Mucosa of stomach (tissue), 1 donor: ENCODE measurements around the gene NMBR.
"Not testable (repeated sequence)": the region's sequence is repeated elsewhere in the genome, so short reads cannot be mapped to it uniquely, and the experiment has no call there.

Source experiments
- H3K27me3 ChIP-seq: one replicate; pipeline ENCODE4 v1.7.0; 2013; ENCODE audit warnings: mild to moderate bottlenecking, low read length; ENCODE audit not compliant: control insufficient read depth, insufficient read depth
- H3K36me3 ChIP-seq: one replicate; pipeline ENCODE4 v1.7.0; 2013; ENCODE audit warnings: low read length; ENCODE audit not compliant: control insufficient read depth, insufficient read depth
- H3K4me1 ChIP-seq: one replicate; pipeline ENCODE4 v1.7.0; 2013; ENCODE audit warnings: mild to moderate bottlenecking, low read length; ENCODE audit not compliant: control insufficient read depth, insufficient read depth
- H3K4me3 ChIP-seq: one replicate; pipeline ENCODE4 v1.7.0; 2013; ENCODE audit warnings: low read length
- H3K9ac ChIP-seq: one replicate; pipeline ENCODE4 v1.7.0; 2013; ENCODE audit warnings: mild to moderate bottlenecking, low read length, moderate library complexity
- H3K9me3 ChIP-seq: one replicate; pipeline ENCODE4 v1.7.0; 2013; ENCODE audit warnings: mild to moderate bottlenecking, low read length, moderate library complexity; ENCODE audit not compliant: control insufficient read depth
- donor health status: Pancreatic carcinoma.

Gene NMBR

DNA sequence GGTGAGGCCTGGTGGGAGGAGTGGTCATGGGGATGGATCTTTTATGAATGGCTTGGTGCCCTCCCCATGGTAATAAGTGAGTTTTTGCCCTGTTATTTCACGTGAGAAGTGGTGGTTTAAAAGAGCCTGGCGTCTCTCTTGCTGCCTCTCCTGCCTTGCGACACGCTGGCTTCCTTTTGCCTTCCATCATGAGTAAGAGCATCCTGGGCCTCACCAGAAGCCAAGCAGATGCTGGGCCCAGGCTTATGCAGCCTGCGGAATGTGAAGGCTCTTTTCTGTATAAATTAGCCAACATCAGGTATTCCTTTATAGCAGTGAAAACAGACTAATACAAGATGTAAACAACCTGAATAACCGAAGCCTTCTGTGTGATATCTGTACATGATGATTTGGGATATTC lies 27.8 kb upstream of the NMBR start:
- Histone ChIP-seq H3K4me1 (peaks cover 5% of the 10 kb centered on the region), H3K9ac (no peak overlapping the region), H3K27me3 (no peaks in the 10 kb centered on the region), H3K9me3 (no peaks in the 10 kb centered on the region), H3K36me3 (peaks cover 3% of the 10 kb centered on the region), H3K4me3 (no peak overlapping the region)

DNA sequence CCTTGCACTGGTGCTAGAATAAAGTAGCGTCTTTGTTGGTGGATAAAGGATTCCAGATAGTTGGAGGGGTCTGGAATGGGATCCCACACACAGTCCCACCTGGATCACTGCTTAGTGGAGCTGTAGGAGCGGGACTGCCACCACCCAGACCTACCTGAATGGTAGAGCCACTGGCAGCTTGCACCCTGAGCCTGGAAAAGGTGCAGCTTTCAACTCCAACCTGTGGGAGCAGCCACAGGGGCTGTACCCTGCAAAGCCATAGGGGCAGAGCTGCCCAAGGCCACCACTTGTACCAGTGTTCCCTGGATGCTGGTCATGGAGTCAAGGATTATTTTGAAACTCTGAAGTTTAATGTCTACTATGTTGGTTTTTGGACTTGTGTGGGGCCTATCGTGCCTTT lies 27.1 kb upstream of the NMBR start:
- Histone ChIP-seq H3K4me3 (no peak overlapping the region), H3K4me1 (peaks cover 5% of the 10 kb centered on the region), H3K27me3 (no peaks in the 10 kb centered on the region), H3K36me3 (peaks cover 3% of the 10 kb centered on the region), H3K9me3 (no peaks in the 10 kb centered on the region), H3K9ac (no peak overlapping the region)

DNA sequence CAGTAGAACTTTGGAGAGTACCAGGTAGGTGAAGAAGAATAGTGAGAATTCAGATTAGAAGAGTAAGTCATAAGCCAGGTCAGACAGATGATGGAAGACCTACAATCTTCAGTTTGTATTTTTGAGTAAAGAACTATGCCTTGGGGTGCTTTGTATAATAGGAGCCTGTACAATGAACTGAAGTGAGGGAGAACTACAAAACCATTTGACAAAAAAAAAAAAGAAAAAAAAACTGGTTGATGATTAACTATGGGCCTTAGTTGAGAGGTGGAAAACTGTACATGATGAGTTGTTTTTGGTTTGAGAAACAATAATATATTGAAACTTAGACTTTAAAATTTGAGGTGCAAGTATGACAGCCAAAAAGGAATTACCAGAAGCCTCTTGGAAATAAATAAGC lies 25.8 kb upstream of the NMBR start:
- Histone ChIP-seq H3K4me3 (no peak overlapping the region), H3K27me3 (no peaks in the 10 kb centered on the region), H3K36me3 (peaks cover 3% of the 10 kb centered on the region), H3K9ac (no peak overlapping the region), H3K9me3 (no peaks in the 10 kb centered on the region), H3K4me1 (peaks cover 5% of the 10 kb centered on the region)

DNA sequence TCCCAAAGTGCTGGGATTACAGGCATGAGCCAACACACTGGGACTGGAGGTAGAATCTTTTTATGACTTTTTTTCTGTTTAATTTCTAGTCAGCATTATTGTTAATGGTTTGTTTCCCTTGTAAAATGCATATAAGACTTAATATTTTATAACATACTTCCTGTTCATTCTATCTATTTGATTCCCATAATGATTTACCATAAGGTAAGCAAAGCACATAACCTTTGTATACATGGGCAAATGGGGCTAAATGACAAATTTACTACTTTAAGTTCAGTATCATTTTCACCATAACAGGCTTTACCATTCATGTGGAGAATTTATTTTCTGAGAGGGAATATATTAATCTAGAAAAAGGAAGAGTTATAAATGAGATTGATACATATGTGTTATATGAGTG lies 24.4 kb upstream of the NMBR start:
- H3K9ac ChIP-seq, result no peak overlapping the region
- H3K36me3 ChIP-seq, result peaks cover 3% of the 10 kb centered on the region

DNA sequence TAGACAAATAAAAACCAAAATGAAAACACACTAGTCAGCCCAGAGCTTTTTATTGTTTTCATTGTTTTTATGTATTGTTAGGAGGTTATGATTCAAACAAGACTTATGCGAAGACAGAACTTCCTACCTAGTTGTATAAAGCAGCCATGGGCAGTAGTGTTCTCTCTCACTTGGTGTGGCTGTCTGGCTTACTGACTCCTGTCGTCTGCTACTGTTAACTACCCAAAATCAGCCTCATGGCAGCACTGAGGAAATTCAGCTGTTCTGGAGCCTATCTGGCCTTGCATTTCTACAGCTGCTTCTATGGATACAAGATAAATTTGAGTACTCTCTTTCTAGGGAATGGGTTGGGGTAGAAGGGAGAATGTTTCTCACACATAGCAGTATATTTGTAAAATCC lies 20.6 kb upstream of the NMBR start:
- H3K36me3 ChIP-seq, result no peaks in the 10 kb centered on the region

More for the DNA sequence above, 24.4 kb upstream of the NMBR start:
- peaks cover 5% of the 10 kb centered on the region for H3K4me1 ChIP-seq
- no peaks in the 10 kb centered on the region for H3K9me3 ChIP-seq
- no peaks in the 10 kb centered on the region for H3K27me3 ChIP-seq
- no peak overlapping the region for H3K4me3 ChIP-seq

DNA sequence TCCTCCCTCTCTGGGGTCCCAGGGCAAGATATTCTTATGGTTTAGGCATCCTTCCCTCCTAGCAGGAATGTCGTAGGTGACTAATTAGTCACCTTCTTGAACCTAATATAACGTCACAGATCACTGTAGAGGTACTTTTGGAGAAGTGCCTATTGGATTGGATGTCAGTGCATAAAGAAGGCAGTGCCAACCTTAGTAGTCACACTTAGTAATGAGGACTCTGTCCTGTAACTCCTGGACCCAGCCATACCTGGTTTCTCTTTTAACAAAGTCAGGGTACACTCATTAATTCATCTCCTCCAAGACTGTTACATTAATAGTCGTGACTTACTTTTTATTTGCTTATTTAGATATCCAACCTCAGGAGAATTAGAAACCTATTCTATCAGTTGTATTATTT lies 20.1 kb upstream of the NMBR start:
- Histone ChIP-seq H3K9ac (no peak overlapping the region), H3K4me1 (peaks cover 5% of the 10 kb centered on the region), H3K27me3 (no peaks in the 10 kb centered on the region), H3K4me3 (no peak overlapping the region), H3K36me3 (no peaks in the 10 kb centered on the region), H3K9me3 (no peaks in the 10 kb centered on the region)

More for the DNA sequence above, 20.6 kb upstream of the NMBR start:
- H3K27me3 ChIP-seq, result no peaks in the 10 kb centered on the region
- no peaks in the 10 kb centered on the region for H3K9me3 ChIP-seq
- H3K9ac ChIP-seq, result no peak overlapping the region
- no peak overlapping the region for H3K4me3 ChIP-seq
- H3K4me1 ChIP-seq, result peaks cover 5% of the 10 kb centered on the region

DNA sequence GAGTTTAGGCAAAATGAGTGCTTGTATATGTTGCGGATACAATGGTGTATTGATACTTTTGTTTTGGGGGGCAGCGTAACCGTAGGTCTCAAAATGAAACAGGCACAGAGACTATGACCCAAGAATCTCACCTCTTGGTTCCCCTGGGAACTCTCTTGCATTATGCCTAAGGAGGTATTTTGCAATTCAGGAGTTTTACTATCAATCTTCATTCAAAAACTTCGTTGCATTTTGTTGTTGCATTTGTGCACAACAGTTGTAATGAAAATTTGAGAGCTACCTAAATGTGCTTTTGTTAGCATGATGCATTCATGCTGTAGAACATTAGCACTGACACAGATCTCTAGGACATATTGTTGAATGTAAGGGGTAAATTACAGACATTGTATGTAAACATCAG lies 18.3 kb upstream of the NMBR start:
- no peak overlapping the region for H3K9ac ChIP-seq
- H3K4me1 ChIP-seq, result no peaks in the 10 kb centered on the region
- no peaks in the 10 kb centered on the region for H3K27me3 ChIP-seq
- H3K36me3 ChIP-seq, result no peaks in the 10 kb centered on the region
- H3K4me3 ChIP-seq, result no peak overlapping the region
- no peaks in the 10 kb centered on the region for H3K9me3 ChIP-seq

DNA sequence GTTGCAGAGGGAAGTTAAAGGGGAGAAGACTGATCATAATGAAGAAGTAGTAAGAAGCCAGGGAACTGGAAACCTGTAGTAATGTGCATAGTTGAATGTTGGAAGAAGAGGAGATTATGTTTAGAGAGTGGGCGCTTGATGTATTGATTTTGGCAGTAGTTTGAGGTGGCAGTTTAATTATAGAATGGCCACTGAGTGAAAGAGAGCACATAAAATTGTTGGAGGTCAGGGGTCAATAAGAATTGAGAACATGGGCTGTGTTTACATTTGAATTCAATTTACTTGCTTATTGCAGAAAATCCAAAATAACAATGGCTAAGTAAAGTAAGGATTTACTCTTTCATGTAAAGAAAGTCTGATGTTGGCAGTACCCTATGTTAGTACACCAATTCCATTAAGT lies 15.9 kb upstream of the NMBR start:
- H3K36me3 ChIP-seq, result no peaks in the 10 kb centered on the region
- H3K27me3 ChIP-seq, result no peaks in the 10 kb centered on the region
- H3K4me1 ChIP-seq, result no peaks in the 10 kb centered on the region
- H3K9ac ChIP-seq, result no peak overlapping the region
- no peaks in the 10 kb centered on the region for H3K9me3 ChIP-seq
- H3K4me3 ChIP-seq, result no peak overlapping the region

DNA sequence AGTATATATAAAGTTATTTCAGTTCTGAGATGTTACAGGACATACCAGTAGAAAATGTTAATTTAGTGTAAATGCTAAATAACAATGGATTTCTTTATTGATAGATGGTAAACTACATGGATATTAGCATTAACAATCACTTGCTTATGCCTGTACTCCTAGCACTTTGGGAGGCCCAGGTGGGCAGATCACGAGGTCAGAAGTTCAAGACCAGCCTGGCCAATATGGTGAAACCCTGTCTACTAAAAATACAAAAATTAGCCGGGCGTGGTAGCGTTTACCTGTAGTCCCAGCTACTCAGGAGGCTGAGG lies 9.8 kb upstream of the NMBR start:
- not testable (repeated sequence) for H3K27me3 ChIP-seq, H3K4me1 ChIP-seq, H3K9ac ChIP-seq, H3K4me3 ChIP-seq, H3K9me3 ChIP-seq, H3K36me3 ChIP-seq

DNA sequence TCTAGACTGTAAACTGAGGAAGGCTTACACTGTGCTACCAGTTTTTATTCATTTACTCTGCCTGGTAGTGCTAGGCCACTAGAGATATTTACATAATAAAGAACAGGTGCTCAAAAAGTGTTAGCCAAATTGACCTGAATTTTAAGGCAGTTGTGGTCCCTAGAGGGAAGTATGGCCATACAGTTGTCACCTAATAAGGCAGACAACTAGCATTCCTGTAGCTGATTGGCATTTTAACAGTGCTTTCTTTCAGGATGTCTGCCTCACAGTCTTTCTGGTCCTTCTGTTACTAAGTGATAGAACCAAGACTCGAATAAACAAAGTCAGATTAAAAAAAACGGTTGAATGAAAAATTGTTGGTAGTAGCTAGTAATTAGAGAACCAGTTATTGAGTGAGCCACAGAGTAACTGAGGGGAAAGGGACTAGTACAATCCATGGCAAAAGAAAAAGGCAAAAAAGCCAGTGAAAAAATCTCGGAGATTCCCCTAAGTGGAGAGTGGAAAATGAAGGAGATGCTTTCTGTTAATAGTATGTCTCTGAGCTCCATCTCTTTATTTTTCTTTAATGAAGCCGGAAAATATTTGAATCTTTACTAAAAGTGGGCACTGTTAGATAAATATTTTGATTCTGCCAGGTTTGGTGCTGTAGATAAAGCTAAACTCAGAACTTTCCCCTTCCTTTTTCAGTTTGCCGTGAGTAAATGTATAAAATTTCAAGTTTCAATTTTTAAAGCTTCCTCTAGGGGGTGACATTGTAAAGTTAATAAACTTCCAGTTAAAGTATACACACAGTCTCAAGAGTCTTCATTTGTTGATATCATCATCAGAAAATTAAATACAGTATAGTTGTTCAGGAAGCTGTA lies 9.2 kb upstream of the NMBR start:
- H3K9me3 ChIP-seq, result no peaks in the 10 kb centered on the region
- H3K9ac ChIP-seq, result no peak overlapping the region
- no peaks in the 10 kb centered on the region for H3K4me1 ChIP-seq
- no peaks in the 10 kb centered on the region for H3K27me3 ChIP-seq
- no peaks in the 10 kb centered on the region for H3K36me3 ChIP-seq
- no peak overlapping the region for H3K4me3 ChIP-seq

DNA sequence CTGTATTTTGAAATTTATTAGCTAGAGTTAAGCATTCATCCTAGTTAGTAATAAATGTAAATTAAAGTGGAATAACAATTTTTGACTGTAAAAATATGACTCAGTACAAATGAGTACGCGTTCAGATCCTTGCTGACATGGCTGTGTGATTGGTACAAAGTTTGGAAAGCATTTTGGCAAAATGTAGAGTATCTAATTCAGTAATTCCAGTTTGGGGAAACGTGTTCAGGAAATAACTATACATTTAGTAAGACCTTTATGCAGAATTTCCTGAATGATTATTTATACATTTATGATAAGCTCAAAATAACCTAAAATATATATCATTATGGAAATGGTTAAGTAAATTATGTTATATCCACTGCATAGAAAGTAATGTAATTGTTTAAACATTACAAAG lies 8.2 kb upstream of the NMBR start:
- Histone ChIP-seq H3K36me3 (no peaks in the 10 kb centered on the region), H3K27me3 (no peaks in the 10 kb centered on the region), H3K9ac (no peak overlapping the region), H3K4me1 (no peaks in the 10 kb centered on the region), H3K9me3 (no peaks in the 10 kb centered on the region), H3K4me3 (no peak overlapping the region)

DNA sequence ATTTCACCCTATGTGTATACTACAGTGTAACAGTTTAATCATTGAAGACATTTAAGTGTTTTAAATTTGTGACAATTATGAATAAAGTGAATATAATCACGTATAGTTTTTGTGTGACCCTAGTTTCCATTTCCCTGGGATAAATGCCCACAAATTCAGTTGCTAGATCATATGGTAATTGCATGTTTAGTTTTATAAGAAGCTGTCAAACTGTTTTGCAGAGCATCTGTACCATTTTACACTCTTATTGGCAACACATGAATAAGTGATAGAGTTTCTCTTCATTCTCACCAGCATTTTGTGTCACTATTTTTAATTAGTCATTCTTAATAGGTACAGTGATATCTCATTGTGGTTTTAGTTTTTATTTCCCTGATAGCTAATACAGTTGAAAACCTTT lies 7.4 kb upstream of the NMBR start:
- Histone ChIP-seq H3K9me3 (no peaks in the 10 kb centered on the region), H3K9ac (no peak overlapping the region), H3K36me3 (no peaks in the 10 kb centered on the region), H3K27me3 (no peaks in the 10 kb centered on the region), H3K4me1 (no peaks in the 10 kb centered on the region), H3K4me3 (no peak overlapping the region)

DNA sequence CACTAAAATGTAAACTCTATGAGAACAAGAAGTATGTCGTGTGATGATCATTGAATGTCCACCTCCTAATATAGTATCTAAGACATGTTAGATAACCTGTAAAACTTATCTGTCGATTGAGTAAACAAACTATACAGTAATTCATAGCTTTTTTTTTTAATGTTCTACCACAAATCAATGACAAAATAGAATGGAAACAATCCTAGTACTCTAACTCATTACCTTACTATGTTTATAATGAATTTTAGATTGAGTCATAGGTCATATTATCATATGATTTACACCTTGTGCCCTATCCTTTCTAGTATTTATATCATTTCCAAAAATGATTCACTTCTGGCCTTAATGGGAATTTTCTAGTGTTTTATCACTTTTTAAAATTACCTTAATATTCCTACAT lies 6.3 kb upstream of the NMBR start:
- no peak overlapping the region for H3K9ac ChIP-seq
- H3K4me1 ChIP-seq, result no peaks in the 10 kb centered on the region
- H3K27me3 ChIP-seq, result no peaks in the 10 kb centered on the region
- no peaks in the 10 kb centered on the region for H3K9me3 ChIP-seq
- H3K4me3 ChIP-seq, result no peak overlapping the region
- H3K36me3 ChIP-seq, result no peaks in the 10 kb centered on the region
